ENCODE measurements around the gene ZDHHC20.
A peak's percentile ranks its signal among the peaks of the same experiment; 100 is the strongest.

Gene ZDHHC20

GRCh38 chr13:21458813-21459701 lies at the start of gene ZDHHC20:
ZDHHC20 (minus strand) TSS chr13:21459303; CDS start chr13:21459171, 132 bp downstream.
- Mint-ChIP-seq H3K36me3 (peaks cover 9% of the 10 kb centered on the region), H3K9me3 (no peaks in the 10 kb centered on the region), H3K27ac (peak within 1 kb of the TSS; percentile 92), H3K4me3 (peak within 1 kb of the TSS; percentile 90), H3K4me1 (peaks cover 25% of the 10 kb centered on the region)
- DNase-seq (ENCODE audit: low spot score in 2 of 2) (peak; percentile 96 to 98), ATAC-seq (peak; percentile 89)

GRCh38 chr13:21504379-21504778 lies 45.3 kb upstream of the ZDHHC20 start:
- Mint-ChIP-seq H3K4me1 (no peaks in the 10 kb centered on the region), H3K4me3 (no peak overlapping the region), H3K36me3 (peaks cover 41% of the 10 kb centered on the region), H3K27ac (no peak overlapping the region), H3K9me3 (no peaks in the 10 kb centered on the region)
- no peak for ATAC-seq
- no peak for DNase-seq (ENCODE audit: low spot score in 2 of 2)

GRCh38 chr13:21501686-21502085 lies 42.6 kb upstream of the ZDHHC20 start:
- ATAC-seq (no peak), DNase-seq (ENCODE audit: low spot score in 2 of 2) (no peak)
- H3K27ac Mint-ChIP-seq = no peak overlapping the region
- no peaks in the 10 kb centered on the region for H3K9me3 Mint-ChIP-seq
- no peak overlapping the region for H3K4me3 Mint-ChIP-seq
- peaks cover 40% of the 10 kb centered on the region for H3K36me3 Mint-ChIP-seq
- H3K4me1 Mint-ChIP-seq = no peaks in the 10 kb centered on the region

- Mint-ChIP-seq H3K9me3 (peaks cover 18% of the 10 kb centered on the region), H3K4me3 (no peak overlapping the region), H3K27ac (no peak overlapping the region), H3K4me1 (no peaks in the 10 kb centered on the region), H3K36me3 (peaks cover 6% of the 10 kb centered on the region)
- ATAC-seq (no peak), DNase-seq (ENCODE audit: low spot score in 2 of 2) (no peak)
Observed at GRCh38 chr13:21486322-21486721, 27.2 kb upstream of the ZDHHC20 start.

GRCh38 chr13:21483748-21484147 lies 24.6 kb upstream of the ZDHHC20 start:
- ATAC-seq (no peak), DNase-seq (ENCODE audit: low spot score in 2 of 2) (no peak)
- no peak overlapping the region for H3K27ac Mint-ChIP-seq
- H3K36me3 Mint-ChIP-seq = no peaks in the 10 kb centered on the region
- no peak overlapping the region for H3K4me3 Mint-ChIP-seq
- peaks cover 8% of the 10 kb centered on the region for H3K4me1 Mint-ChIP-seq
- peaks cover 12% of the 10 kb centered on the region for H3K9me3 Mint-ChIP-seq

GRCh38 chr13:21481359-21481758 lies 22.3 kb upstream of the ZDHHC20 start:
- no peak overlapping the region for H3K27ac Mint-ChIP-seq
- peaks cover 18% of the 10 kb centered on the region for H3K4me1 Mint-ChIP-seq
- peaks cover 4% of the 10 kb centered on the region for H3K9me3 Mint-ChIP-seq

GRCh38 chr13:21478881-21479808 lies 20.0 kb upstream of the ZDHHC20 start:
- Mint-ChIP-seq H3K27ac (no peak overlapping the region), H3K4me3 (peak overlapping the region; percentile 41), H3K9me3 (no peaks in the 10 kb centered on the region), H3K4me1 (peaks cover 18% of the 10 kb centered on the region), H3K36me3 (peaks cover 5% of the 10 kb centered on the region)
- ATAC-seq = peak; percentile 58
- peak in 1 of 2 donors; percentile 33 for DNase-seq (ENCODE audit: low spot score in 2 of 2)

More at GRCh38 chr13:21481359-21481758, 22.3 kb upstream of the ZDHHC20 start:
- ATAC-seq (no peak), DNase-seq (ENCODE audit: low spot score in 2 of 2) (no peak)
- Mint-ChIP-seq H3K4me3 (no peak overlapping the region), H3K36me3 (peaks cover 5% of the 10 kb centered on the region)

GRCh38 chr13:21476893-21477472 lies 17.9 kb upstream of the ZDHHC20 start:
- Mint-ChIP-seq H3K36me3 (peaks cover 5% of the 10 kb centered on the region), H3K9me3 (no peaks in the 10 kb centered on the region), H3K4me3 (peak overlapping the region; percentile 64), H3K27ac (peak overlapping the region; percentile 74), H3K4me1 (peaks cover 18% of the 10 kb centered on the region)
- peak; percentile 88 for ATAC-seq
- DNase-seq (ENCODE audit: low spot score in 2 of 2) = peak; percentile 82 to 93

GRCh38 chr13:21475115-21475514 lies 16.0 kb upstream of the ZDHHC20 start:
- no peak overlapping the region for H3K27ac Mint-ChIP-seq
- H3K4me1 Mint-ChIP-seq = peaks cover 18% of the 10 kb centered on the region
- peaks cover 5% of the 10 kb centered on the region for H3K36me3 Mint-ChIP-seq
- no peak overlapping the region for H3K4me3 Mint-ChIP-seq
- H3K9me3 Mint-ChIP-seq = peaks cover 3% of the 10 kb centered on the region
- ATAC-seq (no peak), DNase-seq (ENCODE audit: low spot score in 2 of 2) (no peak)

- H3K4me1 Mint-ChIP-seq = no peaks in the 10 kb centered on the region
- peaks cover 3% of the 10 kb centered on the region for H3K9me3 Mint-ChIP-seq
- no peak overlapping the region for H3K27ac Mint-ChIP-seq
- no peak for ATAC-seq
- DNase-seq (ENCODE audit: low spot score in 2 of 2) = no peak
- H3K4me3 Mint-ChIP-seq = no peak overlapping the region
- no peaks in the 10 kb centered on the region for H3K36me3 Mint-ChIP-seq
Observed at GRCh38 chr13:21470785-21471184, 11.7 kb upstream of the ZDHHC20 start.

GRCh38 chr13:21466527-21466926 lies 7.4 kb upstream of the ZDHHC20 start:
- no peak overlapping the region for H3K27ac Mint-ChIP-seq
- H3K36me3 Mint-ChIP-seq = no peaks in the 10 kb centered on the region
- no peak for ATAC-seq

GRCh38 chr13:21465710-21466160 lies 6.6 kb upstream of the ZDHHC20 start:
- DNase-seq (ENCODE audit: low spot score in 2 of 2) = no peak
- ATAC-seq = no peak
- no peaks in the 10 kb centered on the region for H3K36me3 Mint-ChIP-seq
- no peaks in the 10 kb centered on the region for H3K4me1 Mint-ChIP-seq
- no peak overlapping the region for H3K27ac Mint-ChIP-seq
- peaks cover 2% of the 10 kb centered on the region for H3K9me3 Mint-ChIP-seq
- H3K4me3 Mint-ChIP-seq = no peak overlapping the region

More at GRCh38 chr13:21466527-21466926, 7.4 kb upstream of the ZDHHC20 start:
- Mint-ChIP-seq H3K9me3 (peaks cover 3% of the 10 kb centered on the region), H3K4me1 (no peaks in the 10 kb centered on the region), H3K4me3 (no peak overlapping the region)
- DNase-seq (ENCODE audit: low spot score in 2 of 2) = no peak

- no peak for ATAC-seq
- no peak for DNase-seq (ENCODE audit: low spot score in 2 of 2)
- no peaks in the 10 kb centered on the region for H3K9me3 Mint-ChIP-seq
- H3K27ac Mint-ChIP-seq = no peak overlapping the region
- no peak overlapping the region for H3K4me3 Mint-ChIP-seq
- peaks cover 3% of the 10 kb centered on the region for H3K36me3 Mint-ChIP-seq
- peaks cover under 1% of the 10 kb centered on the region for H3K4me1 Mint-ChIP-seq
Observed at GRCh38 chr13:21463424-21463823, 4.3 kb upstream of the ZDHHC20 start.

GRCh38 chr13:21461131-21461530 lies 2.0 kb upstream of the ZDHHC20 start:
- H3K4me3 Mint-ChIP-seq = no peak overlapping the region
- peaks cover 19% of the 10 kb centered on the region for H3K4me1 Mint-ChIP-seq
- H3K36me3 Mint-ChIP-seq = peaks cover 9% of the 10 kb centered on the region
- ATAC-seq (no peak), DNase-seq (ENCODE audit: low spot score in 2 of 2) (no peak)
- no peak overlapping the region for H3K27ac Mint-ChIP-seq
- no peaks in the 10 kb centered on the region for H3K9me3 Mint-ChIP-seq

GRCh38 chr13:21458451-21458812 lies 671 bp downstream of the ZDHHC20 start:
- peaks cover 26% of the 10 kb centered on the region for H3K4me1 Mint-ChIP-seq

More at GRCh38 chr13:21458451-21458812, 671 bp downstream of the ZDHHC20 start:
- Mint-ChIP-seq H3K4me3 (peak overlapping the region; percentile 90), H3K36me3 (peaks cover 9% of the 10 kb centered on the region), H3K9me3 (no peaks in the 10 kb centered on the region), H3K27ac (peak overlapping the region; percentile 92)
- DNase-seq (ENCODE audit: low spot score in 2 of 2) (peak; percentile 21 to 71), ATAC-seq (peak; percentile 55)

Data from stimulated activated effector memory CD8-positive, alpha-beta T cell treated with anti-CD3 and anti-CD28 coated beads, Interleukin-12 subunit alpha, Interleukin-12 subunit beta, amount 100 ng/mL, for 72 hours (primary cell).